Measurements from ENCODE around the gene MNT. TPM values are rescaled to one million over a fixed set of nuclear protein-coding genes. Genes with fewer than 3 reads are reported as not detected.

Gene MNT
- total and polyA plus RNA-seq, 2 experiments from 2014 or later = 5.7 to 6.4 TPM

- H3K36me3 Mint-ChIP-seq (ENCODE audit: low read depth) = peaks cover 3% of the 10 kb centered on the region; the same call in 1 of the 3 replicates
- peaks cover 4% of the 10 kb centered on the region for H3K27me3 Mint-ChIP-seq (ENCODE audit: insufficient read depth, low read depth, poor library complexity)
- no peaks in the 10 kb centered on the region for H3K9me3 Mint-ChIP-seq
- Histone ChIP-seq H4K20me1 (replicated peaks; ENCODE audit: insufficient read depth) (no peaks in the 10 kb centered on the region), H3K36me3 (ENCODE audit: insufficient read depth) (no peaks in the 10 kb centered on the region), H3K79me2 (replicated peaks; ENCODE audit: insufficient read depth) (no peaks in the 10 kb centered on the region), H3K27ac (ENCODE audit: low read depth) (no peak overlapping the region), H3K4me2 (no peak overlapping the region), H3K4me3 (no peak overlapping the region), H3F3A (replicated peaks; ENCODE audit: low read depth) (0 out of 2 replicates have a peak, but pooled peaks cover 11% of the 10 kb centered on the region), H3K27me3 (ENCODE audit: insufficient read depth) (no peaks in the 10 kb centered on the region), H3K9me2 (ENCODE audit: insufficient read depth) (no peaks in the 10 kb centered on the region), H3K4me1 (ENCODE audit: insufficient read depth) (no peaks in the 10 kb centered on the region), H2AFZ (no peak overlapping the region)
- TF ChIP-seq NANOG (IDR thresholded peaks at IDR 0.05; ENCODE audit: borderline replicate concordance) = no peak
- no peak for TF ChIP-seq EZH2phosphoT487 (IDR thresholded peaks at IDR 0.05; ENCODE audit: unreplicated experiment)
- TF ChIP-seq STAT1 (IDR thresholded peaks at IDR 0.05; ENCODE audit: unreplicated experiment) = no peak
- TF ChIP-seq, protein P1, sequence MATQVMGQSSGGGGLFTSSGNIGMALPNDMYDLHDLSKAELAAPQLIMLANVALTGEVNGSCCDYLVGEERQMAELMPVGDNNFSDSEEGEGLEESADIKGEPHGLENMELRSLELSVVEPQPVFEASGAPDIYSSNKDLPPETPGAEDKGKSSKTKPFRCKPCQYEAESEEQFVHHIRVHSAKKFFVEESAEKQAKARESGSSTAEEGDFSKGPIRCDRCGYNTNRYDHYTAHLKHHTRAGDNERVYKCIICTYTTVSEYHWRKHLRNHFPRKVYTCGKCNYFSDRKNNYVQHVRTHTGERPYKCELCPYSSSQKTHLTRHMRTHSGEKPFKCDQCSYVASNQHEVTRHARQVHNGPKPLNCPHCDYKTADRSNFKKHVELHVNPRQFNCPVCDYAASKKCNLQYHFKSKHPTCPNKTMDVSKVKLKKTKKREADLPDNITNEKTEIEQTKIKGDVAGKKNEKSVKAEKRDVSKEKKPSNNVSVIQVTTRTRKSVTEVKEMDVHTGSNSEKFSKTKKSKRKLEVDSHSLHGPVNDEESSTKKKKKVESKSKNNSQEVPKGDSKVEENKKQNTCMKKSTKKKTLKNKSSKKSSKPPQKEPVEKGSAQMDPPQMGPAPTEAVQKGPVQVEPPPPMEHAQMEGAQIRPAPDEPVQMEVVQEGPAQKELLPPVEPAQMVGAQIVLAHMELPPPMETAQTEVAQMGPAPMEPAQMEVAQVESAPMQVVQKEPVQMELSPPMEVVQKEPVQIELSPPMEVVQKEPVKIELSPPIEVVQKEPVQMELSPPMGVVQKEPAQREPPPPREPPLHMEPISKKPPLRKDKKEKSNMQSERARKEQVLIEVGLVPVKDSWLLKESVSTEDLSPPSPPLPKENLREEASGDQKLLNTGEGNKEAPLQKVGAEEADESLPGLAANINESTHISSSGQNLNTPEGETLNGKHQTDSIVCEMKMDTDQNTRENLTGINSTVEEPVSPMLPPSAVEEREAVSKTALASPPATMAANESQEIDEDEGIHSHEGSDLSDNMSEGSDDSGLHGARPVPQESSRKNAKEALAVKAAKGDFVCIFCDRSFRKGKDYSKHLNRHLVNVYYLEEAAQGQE (IDR thresholded peaks at IDR 0.05; ENCODE audit: unreplicated experiment) = no peak
- no peak for TF ChIP-seq ZNF114 (CRISPR knock-in tag; IDR thresholded peaks at IDR 0.05)
- no peak for TF ChIP-seq CTCF (conservative IDR thresholded peaks at IDR 0.05; ENCODE audit: low read depth in 2 of 2)
- TF ChIP-seq, protein P2, sequence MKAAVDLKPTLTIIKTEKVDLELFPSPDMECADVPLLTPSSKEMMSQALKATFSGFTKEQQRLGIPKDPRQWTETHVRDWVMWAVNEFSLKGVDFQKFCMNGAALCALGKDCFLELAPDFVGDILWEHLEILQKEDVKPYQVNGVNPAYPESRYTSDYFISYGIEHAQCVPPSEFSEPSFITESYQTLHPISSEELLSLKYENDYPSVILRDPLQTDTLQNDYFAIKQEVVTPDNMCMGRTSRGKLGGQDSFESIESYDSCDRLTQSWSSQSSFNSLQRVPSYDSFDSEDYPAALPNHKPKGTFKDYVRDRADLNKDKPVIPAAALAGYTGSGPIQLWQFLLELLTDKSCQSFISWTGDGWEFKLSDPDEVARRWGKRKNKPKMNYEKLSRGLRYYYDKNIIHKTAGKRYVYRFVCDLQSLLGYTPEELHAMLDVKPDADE (IDR thresholded peaks at IDR 0.05) = no peak
- TF ChIP-seq JUNB (IDR thresholded peaks at IDR 0.05; ENCODE audit: unreplicated experiment) = no peak
- TF ChIP-seq ZNF331 (CRISPR knock-in tag; IDR thresholded peaks at IDR 0.05; ENCODE audit: low read depth) = no peak
- TF ChIP-seq, protein P3, sequence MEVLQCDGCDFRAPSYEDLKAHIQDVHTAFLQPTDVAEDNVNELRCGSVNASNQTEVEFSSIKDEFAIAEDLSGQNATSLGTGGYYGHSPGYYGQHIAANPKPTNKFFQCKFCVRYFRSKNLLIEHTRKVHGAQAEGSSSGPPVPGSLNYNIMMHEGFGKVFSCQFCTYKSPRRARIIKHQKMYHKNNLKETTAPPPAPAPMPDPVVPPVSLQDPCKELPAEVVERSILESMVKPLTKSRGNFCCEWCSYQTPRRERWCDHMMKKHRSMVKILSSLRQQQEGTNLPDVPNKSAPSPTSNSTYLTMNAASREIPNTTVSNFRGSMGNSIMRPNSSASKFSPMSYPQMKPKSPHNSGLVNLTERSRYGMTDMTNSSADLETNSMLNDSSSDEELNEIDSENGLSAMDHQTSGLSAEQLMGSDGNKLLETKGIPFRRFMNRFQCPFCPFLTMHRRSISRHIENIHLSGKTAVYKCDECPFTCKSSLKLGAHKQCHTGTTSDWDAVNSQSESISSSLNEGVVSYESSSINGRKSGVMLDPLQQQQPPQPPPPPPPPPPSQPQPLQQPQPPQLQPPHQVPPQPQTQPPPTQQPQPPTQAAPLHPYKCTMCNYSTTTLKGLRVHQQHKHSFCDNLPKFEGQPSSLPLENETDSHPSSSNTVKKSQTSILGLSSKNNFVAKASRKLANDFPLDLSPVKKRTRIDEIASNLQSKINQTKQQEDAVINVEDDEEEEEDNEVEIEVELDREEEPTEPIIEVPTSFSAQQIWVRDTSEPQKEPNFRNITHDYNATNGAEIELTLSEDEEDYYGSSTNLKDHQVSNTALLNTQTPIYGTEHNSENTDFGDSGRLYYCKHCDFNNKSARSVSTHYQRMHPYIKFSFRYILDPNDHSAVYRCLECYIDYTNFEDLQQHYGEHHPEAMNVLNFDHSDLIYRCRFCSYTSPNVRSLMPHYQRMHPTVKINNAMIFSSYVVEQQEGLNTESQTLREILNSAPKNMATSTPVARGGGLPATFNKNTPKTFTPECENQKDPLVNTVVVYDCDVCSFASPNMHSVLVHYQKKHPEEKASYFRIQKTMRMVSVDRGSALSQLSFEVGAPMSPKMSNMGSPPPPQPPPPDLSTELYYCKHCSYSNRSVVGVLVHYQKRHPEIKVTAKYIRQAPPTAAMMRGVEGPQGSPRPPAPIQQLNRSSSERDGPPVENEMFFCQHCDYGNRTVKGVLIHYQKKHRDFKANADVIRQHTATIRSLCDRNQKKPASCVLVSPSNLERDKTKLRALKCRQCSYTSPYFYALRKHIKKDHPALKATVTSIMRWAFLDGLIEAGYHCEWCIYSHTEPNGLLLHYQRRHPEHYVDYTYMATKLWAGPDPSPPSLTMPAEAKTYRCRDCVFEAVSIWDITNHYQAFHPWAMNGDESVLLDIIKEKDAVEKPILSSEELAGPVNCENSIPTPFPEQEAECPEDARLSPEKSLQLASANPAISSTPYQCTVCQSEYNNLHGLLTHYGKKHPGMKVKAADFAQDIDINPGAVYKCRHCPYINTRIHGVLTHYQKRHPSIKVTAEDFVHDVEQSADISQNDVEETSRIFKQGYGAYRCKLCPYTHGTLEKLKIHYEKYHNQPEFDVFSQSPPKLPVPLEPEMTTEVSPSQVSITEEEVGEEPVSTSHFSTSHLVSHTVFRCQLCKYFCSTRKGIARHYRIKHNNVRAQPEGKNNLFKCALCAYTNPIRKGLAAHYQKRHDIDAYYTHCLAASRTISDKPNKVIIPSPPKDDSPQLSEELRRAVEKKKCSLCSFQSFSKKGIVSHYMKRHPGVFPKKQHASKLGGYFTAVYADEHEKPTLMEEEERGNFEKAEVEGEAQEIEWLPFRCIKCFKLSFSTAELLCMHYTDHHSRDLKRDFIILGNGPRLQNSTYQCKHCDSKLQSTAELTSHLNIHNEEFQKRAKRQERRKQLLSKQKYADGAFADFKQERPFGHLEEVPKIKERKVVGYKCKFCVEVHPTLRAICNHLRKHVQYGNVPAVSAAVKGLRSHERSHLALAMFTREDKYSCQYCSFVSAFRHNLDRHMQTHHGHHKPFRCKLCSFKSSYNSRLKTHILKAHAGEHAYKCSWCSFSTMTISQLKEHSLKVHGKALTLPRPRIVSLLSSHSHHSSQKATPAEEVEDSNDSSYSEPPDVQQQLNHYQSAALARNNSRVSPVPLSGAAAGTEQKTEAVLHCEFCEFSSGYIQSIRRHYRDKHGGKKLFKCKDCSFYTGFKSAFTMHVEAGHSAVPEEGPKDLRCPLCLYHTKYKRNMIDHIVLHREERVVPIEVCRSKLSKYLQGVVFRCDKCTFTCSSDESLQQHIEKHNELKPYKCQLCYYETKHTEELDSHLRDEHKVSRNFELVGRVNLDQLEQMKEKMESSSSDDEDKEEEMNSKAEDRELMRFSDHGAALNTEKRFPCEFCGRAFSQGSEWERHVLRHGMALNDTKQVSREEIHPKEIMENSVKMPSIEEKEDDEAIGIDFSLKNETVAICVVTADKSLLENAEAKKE (CRISPR knock-in tag; IDR thresholded peaks at IDR 0.05) = no peak
- TF ChIP-seq EZH2 (IDR thresholded peaks at IDR 0.05; ENCODE audit: low read depth, unreplicated experiment) = no peak
- H3K4me3 Mint-ChIP-seq = no peak overlapping the region
- DNase-seq (ENCODE audit: low spot score) = no peak
- no peak for ATAC-seq
- H3K27ac Mint-ChIP-seq = no peak overlapping the region
- peaks cover 4% of the 10 kb centered on the region; the same call in 1 of the 3 replicates for H3K4me1 Mint-ChIP-seq
These were observed 42.9 kb downstream of the MNT start for GRCh38 chr17:2357931-2358434.
